Stimulated activated CD4-positive, alpha-beta T cell treated with anti-CD3 and anti-CD28 coated beads, Interleukin-12 subunit alpha, Interleukin-12 subunit beta, amount 100 ng/mL, for 48 hours (primary cell): Measurements from ENCODE around the gene ZSCAN26.
"Not testable (repeated sequence)": the region's sequence is repeated elsewhere in the genome, so short reads cannot be mapped to it uniquely, and the experiment has no call there.

Source experiments
- DNase-seq, 3 donors: peaks; one replicate each; pipeline ENCODE4 v3.0.0-alpha.2; 2020; ENCODE audit warnings: low read depth in 2 of 3, low spot score in 1 of 3

Gene ZSCAN26

GRCh38 chr6:28315628-28316027, 48.7 kb downstream of the ZSCAN26 start:
- no peak for DNase-seq

GRCh38 chr6:28317866-28318265, 50.9 kb downstream of the ZSCAN26 start:
- DNase-seq: not testable (repeated sequence)

- no peak for DNase-seq
Measured at GRCh38 chr6:28322661-28323060, 55.7 kb downstream of the ZSCAN26 start.

GRCh38 chr6:28323813-28324424, 57.0 kb downstream of the ZSCAN26 start:
- no peak for DNase-seq

GRCh38 chr6:28326371-28326948, 59.5 kb downstream of the ZSCAN26 start:
- DNase-seq: no peak
